HL-60 (cell line): ENCODE results near the gene EFTUD2.

ENCODE experiments used
- POLR2AphosphoS5 ChIP-seq: IDR thresholded peaks from 2 replicates; pipeline ENCODE4 v1.6.1; 2012; ENCODE audit warnings: low read depth
- TF ChIP-seq, protein P1 (sequence below): IDR thresholded peaks from one replicate; pipeline ENCODE4 v1.5.1; 2011; ENCODE audit warnings: low read length, control low read depth, inconsistent platforms; ENCODE audit not compliant: insufficient read depth

DNA sequence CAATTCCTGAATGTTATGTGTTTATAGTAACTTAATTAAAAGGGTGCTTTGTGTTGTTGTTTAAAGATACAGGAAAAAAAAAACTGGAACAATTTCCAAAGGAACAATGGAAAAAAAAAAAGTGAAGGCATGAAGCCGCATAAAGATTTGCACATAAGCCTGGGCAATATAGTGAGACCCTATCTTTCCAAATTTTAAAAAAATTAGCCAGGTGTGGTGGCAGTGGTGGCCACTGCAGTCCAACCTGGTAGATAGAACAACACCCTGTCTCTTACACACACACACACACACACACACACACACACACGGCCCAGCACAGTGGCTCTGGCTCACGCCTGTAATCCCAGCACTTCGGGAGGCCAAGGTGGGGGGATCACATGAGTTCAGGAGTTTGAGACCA, 91.1 kb downstream of the EFTUD2 start:
- TF ChIP-seq, protein P1, sequence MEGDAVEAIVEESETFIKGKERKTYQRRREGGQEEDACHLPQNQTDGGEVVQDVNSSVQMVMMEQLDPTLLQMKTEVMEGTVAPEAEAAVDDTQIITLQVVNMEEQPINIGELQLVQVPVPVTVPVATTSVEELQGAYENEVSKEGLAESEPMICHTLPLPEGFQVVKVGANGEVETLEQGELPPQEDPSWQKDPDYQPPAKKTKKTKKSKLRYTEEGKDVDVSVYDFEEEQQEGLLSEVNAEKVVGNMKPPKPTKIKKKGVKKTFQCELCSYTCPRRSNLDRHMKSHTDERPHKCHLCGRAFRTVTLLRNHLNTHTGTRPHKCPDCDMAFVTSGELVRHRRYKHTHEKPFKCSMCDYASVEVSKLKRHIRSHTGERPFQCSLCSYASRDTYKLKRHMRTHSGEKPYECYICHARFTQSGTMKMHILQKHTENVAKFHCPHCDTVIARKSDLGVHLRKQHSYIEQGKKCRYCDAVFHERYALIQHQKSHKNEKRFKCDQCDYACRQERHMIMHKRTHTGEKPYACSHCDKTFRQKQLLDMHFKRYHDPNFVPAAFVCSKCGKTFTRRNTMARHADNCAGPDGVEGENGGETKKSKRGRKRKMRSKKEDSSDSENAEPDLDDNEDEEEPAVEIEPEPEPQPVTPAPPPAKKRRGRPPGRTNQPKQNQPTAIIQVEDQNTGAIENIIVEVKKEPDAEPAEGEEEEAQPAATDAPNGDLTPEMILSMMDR, result no peak
- TF ChIP-seq POLR2AphosphoS5, result no peak
